G401.6 (cell line): ENCODE data around the gene GPC2.

Experiments
- FAIRE-seq: peaks from 2 replicates; lab custom pipeline; 2012; peaks lifted over from hg19 to GRCh38; lab: Jason Lieb, UNC

Gene GPC2

DNA sequence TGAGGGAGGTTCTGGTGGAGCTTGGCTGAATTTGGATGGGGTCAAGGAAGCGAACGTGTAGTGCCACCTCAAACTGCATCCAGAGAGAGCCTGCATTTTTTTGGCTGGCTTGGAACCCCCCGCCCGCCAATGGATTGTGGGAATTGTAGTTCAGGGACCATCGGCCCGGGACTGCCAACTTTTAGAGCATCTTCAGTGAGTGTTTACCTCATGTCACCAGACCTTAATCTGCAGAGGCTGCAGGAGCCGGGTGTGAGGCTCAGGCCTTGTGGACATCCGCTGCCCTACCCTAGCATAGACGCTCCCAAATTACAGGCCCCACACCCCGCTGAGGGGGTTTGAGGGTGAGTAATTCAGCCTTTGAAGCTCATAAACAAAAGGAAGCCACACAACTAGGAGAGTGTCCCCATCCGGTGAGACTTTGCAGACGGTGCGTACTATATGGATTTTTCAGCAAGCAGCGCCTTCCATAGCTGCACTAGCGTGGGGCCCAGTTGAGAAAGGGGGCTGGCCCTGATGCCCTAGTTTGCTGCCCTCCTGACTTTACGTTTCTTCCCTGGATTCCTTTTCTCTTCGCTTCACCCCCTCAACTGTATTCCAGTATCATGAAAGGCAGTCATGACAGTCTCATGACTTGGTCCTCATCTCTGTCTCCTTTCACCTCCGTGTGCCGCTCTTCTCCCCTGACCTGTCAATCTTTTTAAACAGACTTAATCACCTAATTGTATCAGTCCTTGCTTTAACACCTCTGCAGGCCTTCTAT is 57.0 kb downstream of the GPC2 start:
- no peak for FAIRE-seq
